GM23248 (cell line): Measurements from ENCODE around the gene TEAD3.

Experiments
- EZH2 ChIP-seq: fragments of 200-600 bp; sonication (generic); IDR thresholded peaks from 2 replicates; pipeline ENCODE4 v1.6.1; 2018; ENCODE audit warnings: antibody characterized with exemption, mild to moderate bottlenecking; ENCODE audit not compliant: insufficient read depth, poor library complexity, severe bottlenecking
- EZH2phosphoT487 ChIP-seq: fragments of 200-600 bp; sonication (generic); IDR thresholded peaks from 2 replicates; pipeline ENCODE4 v1.6.1; 2018; ENCODE audit warnings: antibody characterized with exemption, moderate library complexity, mild to moderate bottlenecking, low read depth; ENCODE audit not compliant: insufficient read depth

- TF ChIP-seq EZH2, result no peak
- no peak for TF ChIP-seq EZH2phosphoT487
Observed at GRCh38 chr6:35486005-35486925, 10.6 kb downstream of the TEAD3 start.
